GM12878 (cell line): Measurements from ENCODE around the gene UNK. TPM values are rescaled to one million over a fixed set of nuclear protein-coding genes. Genes with fewer than 3 reads are reported as not detected.

Experiments used
- ATAC-seq: fragments of 200-7000 bp; cut with Tn5 transposase; 3 replicates; pipeline ENCODE4 v1.9.1; 2020; ENCODE audit warnings: mild to moderate bottlenecking, moderate library complexity
- BruUV-seq: library from RNA; stranded (reverse); fragments of 400-500 nt; replicated peaks from 2 replicates; lab custom pipeline; 2021; lab: Mats Ljungman, UMichigan
- CTCF ChIA-PET: fragments of 300-600 bp; sonication (Branson Sonifier 250); formaldehyde crosslinking; extraction: SDS; loops from one replicate; lab custom pipeline; 2021; ENCODE audit warnings: inconsistent platforms; lab: Yijun Ruan, JAX
- POLR2A ChIA-PET: fragments of 350-600 bp; formaldehyde crosslinking; extraction: SDS; loops from one replicate; lab custom pipeline; 2021; ENCODE audit warnings: inconsistent platforms; lab: Charles Lee
- RAD21 ChIA-PET: fragments of 300-600 bp; sonication (Branson Sonifier 250); formaldehyde crosslinking; loops from one replicate; lab custom pipeline; 2023; ENCODE audit warnings: antibody characterized with exemption; ENCODE audit not compliant: unreplicated experiment; lab: Charles Lee
- SMC1A ChIA-PET: fragments of 300-600 bp; sonication (Branson Sonifier 250); formaldehyde crosslinking; loops from one replicate; lab custom pipeline; 2023; ENCODE audit not compliant: unreplicated experiment, uncharacterized antibody; lab: Charles Lee
- DNase-seq: peaks from one replicate; pipeline ENCODE4 v3.0.0-alpha.2; 2011; ENCODE audit warnings: low read depth, low spot score
- FAIRE-seq: peaks from 3 replicates; lab custom pipeline; 2011; peaks lifted over from hg19 to GRCh38; lab: Jason Lieb, UNC
- H2AFZ ChIP-seq: 2 replicates; pipeline ENCODE4 v1.6.0; 2011; ENCODE audit warnings: low read depth, low read length, control low read depth; ENCODE audit not compliant: control insufficient read depth
- H3K27ac ChIP-seq: 2 replicates; pipeline ENCODE4 v1.5.1; 2011; ENCODE audit warnings: control low read depth; ENCODE audit not compliant: control insufficient read depth, insufficient read depth
- H3K27me3 ChIP-seq, 2 experiments: replicated peaks in 1 of 2; 2 replicates each; pipeline versions ENCODE4 v1.6.0 to v1.6.1; 2011; ENCODE audit warnings: low read length in 1 of 2; ENCODE audit not compliant: control insufficient read depth in 2 of 2, insufficient read depth in 2 of 2
- H3K36me3 ChIP-seq, 2 experiments: 2 replicates each; pipeline ENCODE4 v1.5.1; 2011; ENCODE audit warnings: low read length in 1 of 2; ENCODE audit not compliant: control insufficient read depth in 2 of 2, insufficient read depth in 2 of 2
- H3K4me1 ChIP-seq: 2 replicates; pipeline ENCODE4 v1.6.1; 2011; ENCODE audit warnings: mild to moderate bottlenecking, low read length, moderate library complexity, mixed read lengths; ENCODE audit not compliant: control insufficient read depth, insufficient read depth
- H3K4me2 ChIP-seq: 2 replicates; pipeline ENCODE4 v1.6.0; 2011; ENCODE audit warnings: control low read depth; ENCODE audit not compliant: control insufficient read depth, insufficient read depth
- H3K4me3 ChIP-seq: fragments of 200-600 bp; sonication (generic); 2 replicates; pipeline ENCODE4 v1.5.1; 2016
- H3K79me2 ChIP-seq: 2 replicates; pipeline ENCODE4 v1.6.0; 2011; ENCODE audit warnings: low read length; ENCODE audit not compliant: control insufficient read depth, insufficient read depth
- H3K9ac ChIP-seq: 2 replicates; pipeline ENCODE4 v1.8.0; 2011; ENCODE audit warnings: low read length, control low read depth, mixed read lengths; ENCODE audit not compliant: control insufficient read depth, insufficient read depth
- H3K9me3 ChIP-seq: replicated peaks from 3 replicates; pipeline ENCODE4 v1.5.1; 2011; ENCODE audit warnings: mild to moderate bottlenecking, low read length; ENCODE audit not compliant: control insufficient read depth, insufficient read depth
- H4K20me1 ChIP-seq: 2 replicates; pipeline ENCODE4 v1.6.0; 2011; ENCODE audit not compliant: control insufficient read depth, insufficient read depth
- CBX3 ChIP-seq: fragments of 200-600 bp; sonication (generic); IDR thresholded peaks from 2 replicates; pipeline ENCODE4 v1.6.1; 2016; ENCODE audit warnings: low read depth, borderline replicate concordance
- CREM ChIP-seq: IDR thresholded peaks from 2 replicates; pipeline ENCODE4 v1.6.1; 2014; ENCODE audit warnings: antibody characterized with exemption, low read depth
- FOXK2 ChIP-seq: fragments of 450-650 bp; IDR thresholded peaks from 2 replicates; pipeline ENCODE4 v1.6.1; 2017; ENCODE audit warnings: mild to moderate bottlenecking, moderate library complexity
- GATAD2B ChIP-seq: fragments of 450-650 bp; conservative IDR thresholded peaks from 2 replicates; pipeline ENCODE4 v1.6.1; 2017; ENCODE audit warnings: low read depth, mild to moderate bottlenecking, moderate library complexity
- HDAC6 ChIP-seq: fragments of 200-600 bp; sonication (generic); IDR thresholded peaks from one replicate; pipeline ENCODE4 v1.8.0; 2017; ENCODE audit warnings: antibody characterized with exemption; ENCODE audit not compliant: unreplicated experiment
- JUND ChIP-seq: IDR thresholded peaks from 2 replicates; pipeline ENCODE4 v1.6.1; 2012; ENCODE audit warnings: low read depth, mild to moderate bottlenecking, low read length, improper control_type of control experiment, moderate library complexity
- NR2C1 ChIP-seq: fragments of 450-650 bp; IDR thresholded peaks from 2 replicates; pipeline ENCODE4 v1.6.1; 2017; ENCODE audit warnings: antibody characterized with exemption, mild to moderate bottlenecking, moderate library complexity
- RFX5 ChIP-seq: IDR thresholded peaks from 2 replicates; pipeline ENCODE4 v1.6.1; 2011; ENCODE audit warnings: low read depth, low read length, improper control_type of control experiment
- SREBF2 ChIP-seq: IDR thresholded peaks from 2 replicates; pipeline ENCODE4 v1.6.1; 2012; ENCODE audit warnings: mild to moderate bottlenecking, low read length
- SRF ChIP-seq, 2 experiments: IDR thresholded peaks; 2 replicates each; pipeline ENCODE4 v1.6.1; 2011; ENCODE audit warnings: low read depth in 2 of 2, low read length in 2 of 2, mild to moderate bottlenecking in 1 of 2, moderate library complexity in 1 of 2
- TCF3 ChIP-seq: IDR thresholded peaks from 2 replicates; pipeline ENCODE4 v1.6.1; 2012; ENCODE audit warnings: low read depth, mild to moderate bottlenecking, low read length, borderline replicate concordance; ENCODE audit not compliant: insufficient read depth
- TCF7 ChIP-seq: IDR thresholded peaks from 2 replicates; pipeline ENCODE4 v1.6.1; 2014; ENCODE audit warnings: antibody characterized with exemption, borderline replicate concordance
- ZNF384 ChIP-seq: IDR thresholded peaks from 2 replicates; pipeline ENCODE4 v1.6.1; 2012; ENCODE audit warnings: low read depth, mild to moderate bottlenecking, low read length, improper control_type of control experiment, borderline replicate concordance
- WGBS: methylation state at CpG from one replicate; pipeline ENCODE4 v1.1.6; 2016; ENCODE audit warnings: low lambda C conversion rate; ENCODE audit not compliant: insufficient replicate concordance, insufficient coverage; ENCODE audit errors: missing lambda C conversion rate; 5-methylcytosine and 5-hydroxymethylcytosine counted together
- in situ Hi-C: fragments of 300-500 bp; cut with MboI; formaldehyde crosslinking; loops from 9 replicates; pipeline ENCODE4 v1.14.3; 2018; ENCODE audit warnings: mixed read lengths
- intact Hi-C: fragments of 100-400 bp; cut with micrococcal nuclease; formaldehyde crosslinking; loops from one replicate; pipeline ENCODE4 v1.14.2; 2022; ENCODE audit not compliant: unreplicated experiment
- polyA plus RNA-seq, 11 experiments: library from polyadenylated mRNA; depleted of rRNA in 4 of 11; unstranded in 6 of 11; stranded (reverse) in 5 of 11; fragments of >200 nt; fragmentation: Nextera tagmentation in 4 of 11; fragmentation: Illumina TruSeq in 1 of 11; extraction: Ambion mirVana in 4 of 11; extraction: Trizol in 1 of 11; gene quantifications; 1 replicate in 1 of 11; 2 replicates in 10 of 11; pipeline versions ENCODE4 v1.2.1 to v1.2.3, GENCODE V29; 2011 to 2016; ENCODE audit warnings: inconsistent platforms in 2 of 11, missing spikeins in 2 of 11, low read depth in 1 of 11
- total RNA-seq, 4 experiments: library from RNA; depleted of rRNA in 3 of 4; stranded (reverse); fragments of >200 nt in 3 of 4; fragmentation: Illumina TruSeq in 1 of 4; extraction: Trizol in 1 of 4; gene quantifications; 2 replicates each; pipeline versions ENCODE4 v1.2.1 to v1.2.3, GENCODE V29; 2013 to 2021
- TF ChIP-seq, protein P1 (sequence below): fragments of 450-650 bp; IDR thresholded peaks from 2 replicates; pipeline ENCODE4 v1.6.1; 2017; ENCODE audit warnings: mild to moderate bottlenecking, low read depth, inconsistent platforms; ENCODE audit not compliant: poor library complexity, severe bottlenecking

Gene UNK
- total and polyA plus RNA-seq, 10 of the 15 experiments (the other 5 are each of a cell fraction or from before 2014, with no cell fraction given): 8.9 to 34.5 (median 27.3) TPM

DNA sequence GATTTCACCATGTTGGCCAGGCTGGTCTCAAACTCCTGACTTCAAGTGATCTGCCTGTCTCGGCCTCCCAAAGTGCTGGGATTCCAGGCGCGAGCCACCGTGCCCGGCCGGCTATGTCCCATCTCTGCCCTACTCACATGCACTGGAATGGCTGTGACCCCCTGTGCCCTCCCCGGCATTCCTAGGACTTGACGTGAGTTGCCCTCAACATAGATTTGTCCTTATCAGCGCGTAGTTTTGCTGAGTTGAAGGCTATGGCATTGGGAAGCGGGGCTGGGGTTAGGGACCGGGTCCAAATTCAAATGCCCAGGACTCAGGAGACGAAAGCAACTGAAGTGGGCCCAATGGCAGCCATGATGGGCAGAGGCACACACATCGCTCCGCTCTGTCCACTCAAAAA, 53.8 kb downstream of the UNK start:
- no peak overlapping the region for H2AFZ ChIP-seq
- BruUV-seq: no TSS peak
- ChIA-PET CTCF (no interaction called here), SMC1A (no interaction called here), RAD21 (no interaction called here), POLR2A (no interaction called here)
- TF ChIP-seq RFX5 (no peak), SRF (IDR thresholded peaks at IDR 0.05; ENCODE audit: low read depth in 2 of 2, low read length in 2 of 2) (no peak), FOXK2 (no peak), TCF3 (no peak), NR2C1 (no peak), HDAC6 (no peak)
- no peak overlapping the region for H3K9ac ChIP-seq
- H3K4me3 ChIP-seq: no peak overlapping the region
- H3K27ac ChIP-seq: no peak overlapping the region
- ATAC-seq (no peak), DNase-seq (no peak), FAIRE-seq (no peak)
- H3K79me2 ChIP-seq: peaks cover 4% of the 10 kb centered on the region
- in situ Hi-C loops: no loop called here
- H3K36me3 ChIP-seq: peaks cover 0 to 5% of the 10 kb centered on the region in 2 experiments
- no peak overlapping the region for H3K4me2 ChIP-seq
- H3K4me1 ChIP-seq: no peaks in the 10 kb centered on the region; the same call in 1 of the 2 replicates
- intact Hi-C loops: no loop called here
- no peaks in the 10 kb centered on the region for H3K9me3 ChIP-seq
- H3K27me3 ChIP-seq: no peaks in the 10 kb centered on the region
- WGBS: 91% methylated on average over 15 of the region's 15 CpGs
- H4K20me1 ChIP-seq: no peaks in the 10 kb centered on the region

DNA sequence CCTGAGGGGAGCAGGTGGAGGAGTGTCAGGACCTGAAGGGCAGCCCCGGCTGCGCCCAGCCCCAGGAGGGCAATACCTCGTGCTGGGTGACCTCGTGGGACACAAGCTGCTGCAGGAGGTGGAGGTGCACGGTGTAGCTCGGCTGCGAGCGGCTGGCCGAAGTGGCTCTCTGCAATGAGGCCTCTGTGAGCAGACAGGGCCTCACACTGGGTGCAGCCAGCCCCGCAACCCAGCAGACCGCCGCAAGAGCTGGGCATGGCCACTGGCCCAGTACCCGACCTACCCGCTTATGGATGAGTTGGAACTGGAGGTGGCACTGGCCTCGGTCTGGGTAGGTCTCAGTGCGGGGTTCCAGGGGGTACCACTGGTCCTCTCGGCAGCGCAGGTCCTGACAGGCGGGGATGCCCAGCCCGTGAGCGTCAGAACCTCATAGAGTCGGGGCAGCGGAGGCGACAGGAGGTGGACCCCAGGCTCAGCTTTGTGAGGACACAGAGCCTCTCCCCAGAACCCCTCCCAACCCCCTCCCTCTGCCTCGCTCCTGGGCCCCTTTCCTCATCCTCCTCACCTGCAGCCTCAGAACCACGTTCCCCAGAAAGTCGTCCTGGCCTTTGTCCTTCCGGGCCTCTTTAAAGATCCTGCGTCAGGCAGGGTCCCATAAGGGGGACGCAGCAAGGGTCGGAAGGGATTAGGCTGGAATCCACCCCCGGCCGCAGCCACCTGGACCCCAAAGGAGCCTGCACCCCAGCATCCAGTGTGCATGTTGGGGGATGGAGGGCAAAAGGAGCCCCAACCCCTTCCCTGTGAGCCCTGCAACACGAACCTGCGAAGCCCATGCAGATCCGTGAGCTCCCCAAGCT, 55.6 kb downstream of the UNK start:
- POLR2A ChIA-PET: no interaction called here
- CTCF ChIA-PET: interaction anchor here (0.8 kb wide), 1 partner anchor 8 kb away, joined by 3 read pairs; no protein-coding TSS in a partner anchor
- ATAC-seq: no peak
- no peaks in the 10 kb centered on the region for H3K27me3 ChIP-seq
- peaks cover 5% of the 10 kb centered on the region for H3K4me1 ChIP-seq
- peaks cover 0 to 1% of the 10 kb centered on the region in 2 experiments for H3K36me3 ChIP-seq
- no peak for DNase-seq
- intact Hi-C loops (no loop called here), in situ Hi-C loops (no loop called here)
- RAD21 ChIA-PET: no interaction called here
- H3K79me2 ChIP-seq: peaks cover 18% of the 10 kb centered on the region
- no peak for FAIRE-seq
- no peak overlapping the region for H3K4me2 ChIP-seq
- H3K4me3 ChIP-seq: no peak overlapping the region
- no peaks in the 10 kb centered on the region for H3K9me3 ChIP-seq
- no TSS peak for BruUV-seq
- no peak overlapping the region for H3K9ac ChIP-seq
- no peak overlapping the region for H3K27ac ChIP-seq
- no peaks in the 10 kb centered on the region for H4K20me1 ChIP-seq
- H2AFZ ChIP-seq: no peak overlapping the region
- SMC1A ChIA-PET: interaction anchor here (0.6 to 0.9 kb wide), 2 partner anchors 31 to 60 kb away, joined by 3 to 4 read pairs; a partner anchor contains a TSS
- WGBS: 89% methylated on average over 31 of the region's 36 CpGs
- TF ChIP-seq CBX3: no peak
- TF ChIP-seq ZNF384: no peak
- TF ChIP-seq CREM: no peak
- no peak for TF ChIP-seq SREBF2
- no peak for TF ChIP-seq TCF7
- TF ChIP-seq, protein P1, sequence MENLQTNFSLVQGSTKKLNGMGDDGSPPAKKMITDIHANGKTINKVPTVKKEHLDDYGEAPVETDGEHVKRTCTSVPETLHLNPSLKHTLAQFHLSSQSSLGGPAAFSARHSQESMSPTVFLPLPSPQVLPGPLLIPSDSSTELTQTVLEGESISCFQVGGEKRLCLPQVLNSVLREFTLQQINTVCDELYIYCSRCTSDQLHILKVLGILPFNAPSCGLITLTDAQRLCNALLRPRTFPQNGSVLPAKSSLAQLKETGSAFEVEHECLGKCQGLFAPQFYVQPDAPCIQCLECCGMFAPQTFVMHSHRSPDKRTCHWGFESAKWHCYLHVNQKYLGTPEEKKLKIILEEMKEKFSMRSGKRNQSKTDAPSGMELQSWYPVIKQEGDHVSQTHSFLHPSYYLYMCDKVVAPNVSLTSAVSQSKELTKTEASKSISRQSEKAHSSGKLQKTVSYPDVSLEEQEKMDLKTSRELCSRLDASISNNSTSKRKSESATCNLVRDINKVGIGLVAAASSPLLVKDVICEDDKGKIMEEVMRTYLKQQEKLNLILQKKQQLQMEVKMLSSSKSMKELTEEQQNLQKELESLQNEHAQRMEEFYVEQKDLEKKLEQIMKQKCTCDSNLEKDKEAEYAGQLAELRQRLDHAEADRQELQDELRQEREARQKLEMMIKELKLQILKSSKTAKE: no peak
- no peak for TF ChIP-seq GATAD2B
- no peak for TF ChIP-seq JUND
